ENCODE data around the gene C3. TPM values are rescaled to one million over a fixed set of nuclear protein-coding genes. Genes with fewer than 3 reads are reported as not detected.

C3 gene
- polyA plus RNA-seq, 3 donors, result 2.4 to 5.3 (median 3.2) TPM

GRCh38 chr19:6737873-6738786, 17.7 kb upstream of the C3 start:
- Mint-ChIP-seq H3K27me3 (ENCODE audit: low read depth in 3 of 3) (peaks cover 8 to 23% (median 22%) of the 10 kb centered on the region in 3 donors), H3K4me3 (peak overlapping the region; percentile 90 to 95), H3K9me3 (no peaks in the 10 kb centered on the region), H3K36me3 (peaks cover 22 to 23% of the 10 kb centered on the region in 2 donors), H3K4me1 (peaks cover 48% of the 10 kb centered on the region), H3K27ac (peak overlapping the region; percentile 89 to 97 (median 94))
- Histone ChIP-seq H4K20me1 (ENCODE audit: insufficient read depth, low read length) (peaks cover 11% of the 10 kb centered on the region), H3K4me2 (replicated peaks; ENCODE audit: extremely low read depth, low read length, poor library complexity, severe bottlenecking) (peak overlapping the region; percentile 84), H3K27me3 (ENCODE audit: control insufficient read depth in 2 of 2, insufficient read depth in 2 of 2, low read length in 2 of 2) (peaks cover 0 to 8% of the 10 kb centered on the region in 2 donors), H3K4me3 (replicated peaks in 1 of 3; ENCODE audit: low read depth in 2 of 3, low read length in 3 of 3) (peak overlapping the region in 2 of 3 experiments; percentile 34 to 97), H3K9ac (ENCODE audit: insufficient read depth, low read length, poor library complexity, severe bottlenecking) (no peak overlapping the region), H3K4me1 (ENCODE audit: control insufficient read depth in 1 of 2, insufficient read depth in 2 of 2, low read length in 2 of 2) (peaks cover 50 to 56% of the 10 kb centered on the region in 2 donors), H3K9me3 (replicated peaks in 1 of 2; ENCODE audit: control insufficient read depth in 1 of 2, insufficient read depth in 1 of 2, low read length in 2 of 2) (no peaks in the 10 kb centered on the region), H3K79me2 (ENCODE audit: insufficient read depth, low read length) (peaks cover 14% of the 10 kb centered on the region), H2AFZ (ENCODE audit: insufficient read depth, low read depth, low read length, poor library complexity, severe bottlenecking) (peak overlapping the region; percentile 76), H3K27ac (ENCODE audit: low read depth in 1 of 2, low read length in 2 of 2) (peak overlapping the region; percentile 60 to 67), H3K36me3 (replicated peaks in 1 of 2; ENCODE audit: control insufficient read depth in 1 of 2, insufficient read depth in 2 of 2, low read length in 2 of 2) (peaks cover 9 to 24% of the 10 kb centered on the region in 2 donors)
- 16% methylated on average over 11 of the region's 13 CpGs for WGBS (ENCODE audit: insufficient coverage)
- peak; percentile 55 to 100 (median 79) for DNase-seq
- intact Hi-C loops (cut with micrococcal nuclease), result loop anchor here (2.0 to 5.0 kb wide), 5 partner anchors 35 to 311 kb away; partner anchors contain the start of gene VAV1 (in 1 of the 2)
- TF ChIP-seq, protein P1, sequence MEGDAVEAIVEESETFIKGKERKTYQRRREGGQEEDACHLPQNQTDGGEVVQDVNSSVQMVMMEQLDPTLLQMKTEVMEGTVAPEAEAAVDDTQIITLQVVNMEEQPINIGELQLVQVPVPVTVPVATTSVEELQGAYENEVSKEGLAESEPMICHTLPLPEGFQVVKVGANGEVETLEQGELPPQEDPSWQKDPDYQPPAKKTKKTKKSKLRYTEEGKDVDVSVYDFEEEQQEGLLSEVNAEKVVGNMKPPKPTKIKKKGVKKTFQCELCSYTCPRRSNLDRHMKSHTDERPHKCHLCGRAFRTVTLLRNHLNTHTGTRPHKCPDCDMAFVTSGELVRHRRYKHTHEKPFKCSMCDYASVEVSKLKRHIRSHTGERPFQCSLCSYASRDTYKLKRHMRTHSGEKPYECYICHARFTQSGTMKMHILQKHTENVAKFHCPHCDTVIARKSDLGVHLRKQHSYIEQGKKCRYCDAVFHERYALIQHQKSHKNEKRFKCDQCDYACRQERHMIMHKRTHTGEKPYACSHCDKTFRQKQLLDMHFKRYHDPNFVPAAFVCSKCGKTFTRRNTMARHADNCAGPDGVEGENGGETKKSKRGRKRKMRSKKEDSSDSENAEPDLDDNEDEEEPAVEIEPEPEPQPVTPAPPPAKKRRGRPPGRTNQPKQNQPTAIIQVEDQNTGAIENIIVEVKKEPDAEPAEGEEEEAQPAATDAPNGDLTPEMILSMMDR (IDR thresholded peaks at IDR 0.05), result peak; percentile 76

DNA sequence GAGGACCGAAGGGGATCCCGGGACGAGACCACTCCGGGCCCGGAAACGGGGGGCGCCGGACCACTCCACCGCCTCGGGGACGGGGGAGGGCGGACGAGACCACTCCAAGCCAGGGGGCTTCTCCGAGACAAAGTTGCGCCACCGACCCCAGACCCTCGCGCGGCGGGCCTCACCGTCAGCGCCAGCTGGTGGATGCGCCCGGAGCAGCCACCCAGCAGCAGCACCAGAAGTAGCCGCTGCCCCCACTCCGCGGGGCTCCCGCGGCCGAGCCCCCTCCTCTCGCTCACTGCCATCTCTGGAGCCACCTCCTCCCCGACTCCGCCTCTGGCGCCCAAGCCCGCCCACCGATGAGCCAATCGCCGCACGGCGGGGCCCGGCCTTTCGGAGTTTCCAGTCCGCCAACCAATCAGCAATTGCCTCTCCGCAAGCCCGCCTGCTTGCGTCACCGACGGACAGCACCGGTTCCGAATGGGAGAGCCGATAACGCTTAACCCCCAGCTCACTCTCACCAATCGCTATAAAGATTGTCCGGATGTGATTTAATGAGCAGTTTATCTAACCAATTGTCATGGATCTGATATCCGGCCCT, 16.9 kb upstream of the C3 start, which contains the start of gene GPR108:
Gene GPR108 (minus strand): TSS at position 297 of the 589 bp plus-strand sequence. CDS start 4 bp downstream, at position 293.
- H2AFZ ChIP-seq (ENCODE audit: insufficient read depth, low read depth, low read length, poor library complexity, severe bottlenecking), result peak within 1 kb of the TSS; percentile 85
- TF ChIP-seq, protein P1 (IDR thresholded peaks at IDR 0.05), result no peak
- H3K79me2 ChIP-seq (ENCODE audit: insufficient read depth, low read length), result peaks cover 14% of the 10 kb centered on the region
- Mint-ChIP-seq H3K4me1 (peaks cover 48% of the 10 kb centered on the region), H3K9me3 (no peaks in the 10 kb centered on the region), H3K36me3 (peaks cover 29 to 30% of the 10 kb centered on the region in 2 donors), H3K4me3 (peak within 1 kb of the TSS; percentile 95 to 97), H3K27me3 (ENCODE audit: low read depth in 3 of 3) (peaks cover 2 to 17% (median 16%) of the 10 kb centered on the region in 3 donors), H3K27ac (peak within 1 kb of the TSS; percentile 89 to 98 (median 96))
- peak within 1 kb of the TSS; percentile 99 for H3K4me2 ChIP-seq (replicated peaks; ENCODE audit: extremely low read depth, low read length, poor library complexity, severe bottlenecking)
- H3K27ac ChIP-seq (ENCODE audit: low read depth in 1 of 2, low read length in 2 of 2), result peak within 1 kb of the TSS; percentile 72 to 87
- peaks cover 0 to 8% of the 10 kb centered on the region in 2 donors for H3K27me3 ChIP-seq (ENCODE audit: control insufficient read depth in 2 of 2, insufficient read depth in 2 of 2, low read length in 2 of 2)
- H3K36me3 ChIP-seq (replicated peaks in 1 of 2; ENCODE audit: control insufficient read depth in 1 of 2, insufficient read depth in 2 of 2, low read length in 2 of 2), result peaks cover 16 to 31% of the 10 kb centered on the region in 2 donors
- peaks cover 50 to 56% of the 10 kb centered on the region in 2 donors for H3K4me1 ChIP-seq (ENCODE audit: control insufficient read depth in 1 of 2, insufficient read depth in 2 of 2, low read length in 2 of 2)
- DNase-seq, result peak in 2 of 3 donors; percentile 100
- under 1% methylated on average over 50 of the region's 55 CpGs for WGBS (ENCODE audit: insufficient coverage)
- peaks cover 11% of the 10 kb centered on the region for H4K20me1 ChIP-seq (ENCODE audit: insufficient read depth, low read length)
- H3K4me3 ChIP-seq (replicated peaks in 1 of 3; ENCODE audit: low read depth in 2 of 3, low read length in 3 of 3), result peak within 1 kb of the TSS; percentile 72 to 97 (median 78)
- H3K9ac ChIP-seq (ENCODE audit: insufficient read depth, low read length, poor library complexity, severe bottlenecking), result peak within 1 kb of the TSS; percentile 89
- intact Hi-C loops (cut with micrococcal nuclease), result loop anchor here (5.0 kb wide), 3 partner anchors 75 to 310 kb away; no protein-coding TSS in a partner anchor
- H3K9me3 ChIP-seq (replicated peaks in 1 of 2; ENCODE audit: control insufficient read depth in 1 of 2, insufficient read depth in 1 of 2, low read length in 2 of 2), result no peaks in the 10 kb centered on the region

Data from CD14-positive monocyte (primary cell).